ENCODE measurements around the gene PSMC3IP.

Gene PSMC3IP

GRCh38 chr17:42612013-42612412 is 34.5 kb upstream of the PSMC3IP start:
- no peak overlapping the region for H3K27ac ChIP-seq
- no peak for TF ChIP-seq CTCF (conservative IDR thresholded peaks at IDR 0.05)
- no peak for TF ChIP-seq ZFX (IDR thresholded peaks at IDR 0.05)

DNA sequence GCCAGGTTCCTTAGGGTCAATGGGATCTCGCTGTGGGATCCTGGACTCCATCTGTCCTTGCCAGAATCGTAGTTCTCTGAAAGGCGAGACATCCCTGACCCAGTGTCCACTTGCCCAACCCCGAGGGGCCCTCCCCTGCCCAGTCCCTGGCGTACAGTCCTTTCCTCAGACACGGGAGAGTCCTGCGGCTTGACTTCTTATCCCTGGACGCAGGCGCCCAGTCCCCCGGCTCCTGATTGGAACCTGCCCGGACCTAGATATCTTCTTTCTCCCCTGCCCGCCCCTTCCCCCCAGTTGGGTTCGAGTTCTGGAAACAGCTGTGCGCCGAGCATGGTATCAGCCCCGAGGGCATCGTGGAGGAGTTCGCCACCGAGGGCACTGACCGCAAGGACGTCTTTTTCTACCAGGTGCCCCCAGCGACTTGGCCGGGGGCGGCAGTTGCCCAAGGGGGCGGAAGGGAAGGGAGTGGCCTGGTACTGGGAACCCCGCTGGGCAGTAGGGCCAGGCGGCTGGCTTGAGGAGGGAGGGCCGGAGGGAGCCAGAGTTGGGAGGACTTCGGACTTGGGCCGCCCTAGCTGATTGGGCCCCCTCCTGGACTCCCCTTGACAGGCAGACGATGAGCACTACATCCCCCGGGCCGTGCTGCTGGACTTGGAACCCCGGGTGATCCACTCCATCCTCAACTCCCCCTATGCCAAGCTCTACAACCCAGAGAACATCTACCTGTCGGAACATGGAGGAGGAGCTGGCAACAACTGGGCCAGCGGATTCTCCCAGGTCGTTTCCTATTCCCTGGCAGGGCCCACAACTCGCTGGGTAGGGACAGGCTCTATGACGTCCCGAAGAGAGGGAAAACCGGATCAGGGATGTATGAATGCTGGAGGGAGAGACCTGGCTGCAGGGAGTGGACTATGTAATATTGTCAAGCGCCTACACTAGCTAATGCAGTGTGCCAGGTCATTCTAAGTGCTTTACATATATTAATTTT is 32.6 kb upstream of the PSMC3IP start:
- peak overlapping the region; percentile 95 for H3K27ac ChIP-seq

- peak within 1 kb of the TSS; percentile 95 for H3K27ac ChIP-seq
- TF ChIP-seq ZFX (IDR thresholded peaks at IDR 0.05) (peak; percentile 64; the same call in 1 of the 2 replicates), CTCF (conservative IDR thresholded peaks at IDR 0.05) (no peak; the same call in 1 of the 2 replicates)
These were observed 31.8 kb upstream of the PSMC3IP start, which contains the start of the genes RETREG3 and TUBG1 for GRCh38 chr17:42609182-42609813. RETREG3 (minus strand) TSS chr17:42609374; CDS start chr17:42609324, 50 bp downstream. TUBG1 (plus strand) TSS chr17:42609683; CDS start chr17:42609738, 55 bp downstream.

GRCh38 chr17:42608305-42609181 is 31.0 kb upstream of the PSMC3IP start:
- peak overlapping the region; percentile 95 for H3K27ac ChIP-seq
- TF ChIP-seq CTCF (conservative IDR thresholded peaks at IDR 0.05) (no peak), ZFX (IDR thresholded peaks at IDR 0.05) (no peak)

- no peak for TF ChIP-seq ZFX (IDR thresholded peaks at IDR 0.05)
- no peak for TF ChIP-seq CTCF (conservative IDR thresholded peaks at IDR 0.05)
- no peak overlapping the region for H3K27ac ChIP-seq
These were observed 30.2 kb upstream of the PSMC3IP start for GRCh38 chr17:42607769-42608168.

DNA sequence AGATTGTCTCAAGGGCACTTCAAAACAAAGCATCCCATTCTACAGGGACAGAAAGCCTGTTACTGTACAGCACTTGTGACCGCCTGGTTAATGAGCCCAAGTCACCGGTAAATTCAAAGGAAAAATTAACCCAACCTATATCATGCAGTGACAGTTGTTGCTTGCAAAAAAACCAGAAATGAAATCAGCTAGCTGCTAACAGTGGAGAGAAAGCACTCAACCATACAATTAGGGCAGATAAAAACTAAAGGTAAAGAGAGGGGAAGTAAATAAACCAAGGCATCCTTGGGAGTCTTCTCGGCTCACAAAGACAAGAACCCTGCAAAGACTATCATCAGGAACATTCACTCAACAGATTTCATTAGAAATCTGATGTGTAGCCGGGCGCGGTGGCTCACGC is 25.8 kb upstream of the PSMC3IP start:
- H3K27ac ChIP-seq = no peak overlapping the region
- TF ChIP-seq CTCF (conservative IDR thresholded peaks at IDR 0.05) (no peak), ZFX (IDR thresholded peaks at IDR 0.05) (no peak)

DNA sequence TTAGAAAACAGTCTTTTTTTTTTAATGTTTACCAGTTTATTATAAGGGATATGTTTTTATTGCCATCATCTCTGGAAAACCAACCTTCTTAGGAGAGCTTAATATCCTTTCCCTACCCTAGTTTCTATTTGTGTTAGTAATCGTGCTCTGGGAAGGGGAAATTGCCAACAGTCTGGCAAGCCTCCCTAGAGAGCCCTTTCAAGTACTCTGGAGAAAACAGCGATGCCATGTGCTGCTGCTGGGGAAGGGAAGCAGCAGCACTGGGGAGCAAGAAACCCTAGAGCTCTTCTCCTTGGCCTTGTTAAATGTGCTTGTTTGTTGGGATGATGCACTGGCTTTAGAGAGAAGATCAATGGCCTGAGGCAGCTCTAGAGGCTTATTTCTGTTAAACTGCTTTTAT is 21.4 kb upstream of the PSMC3IP start:
- H3K27ac ChIP-seq = no peak overlapping the region

More for the DNA sequence above, 21.4 kb upstream of the PSMC3IP start:
- TF ChIP-seq ZFX (IDR thresholded peaks at IDR 0.05) (no peak), CTCF (conservative IDR thresholded peaks at IDR 0.05) (no peak)

Measured in C4-2B (cell line).